NCI-H2196 (cell line): ENCODE data around the gene DEFB112.

Source experiments
- DNase-seq: peaks from one replicate; lab custom pipeline; 2025; ENCODE audit not compliant: unreplicated experiment; lab: John Stamatoyannopoulos, UW

The DEFB112 gene

GRCh38 chr6:50049829-50050228 lies at the start of gene DEFB112:
Gene DEFB112, minus strand, starts transcription at chr6:50049929. Its CDS starts 60 bp downstream, at chr6:50049869.
- no peak for DNase-seq

- DNase-seq: no peak
Measured at GRCh38 chr6:50098641-50098993, 48.9 kb upstream of the DEFB112 start.

- DNase-seq: no peak
Measured at GRCh38 chr6:50097966-50098640, 48.4 kb upstream of the DEFB112 start.

GRCh38 chr6:50096296-50096695 lies 46.6 kb upstream of the DEFB112 start:
- DNase-seq: no peak

GRCh38 chr6:50093938-50094272 lies 44.2 kb upstream of the DEFB112 start:
- DNase-seq: no peak

GRCh38 chr6:50093116-50093937 lies 43.6 kb upstream of the DEFB112 start:
- no peak for DNase-seq

GRCh38 chr6:50091641-50092040 lies 41.9 kb upstream of the DEFB112 start:
- DNase-seq: no peak

- DNase-seq: no peak
Measured at GRCh38 chr6:50089911-50090310, 40.2 kb upstream of the DEFB112 start.

GRCh38 chr6:50087231-50087954 lies 37.7 kb upstream of the DEFB112 start:
- no peak for DNase-seq

GRCh38 chr6:50077385-50077784 lies 27.7 kb upstream of the DEFB112 start:
- no peak for DNase-seq

GRCh38 chr6:50076431-50076830 lies 26.7 kb upstream of the DEFB112 start:
- DNase-seq: no peak

- DNase-seq: no peak
Measured at GRCh38 chr6:50071921-50072320, 22.2 kb upstream of the DEFB112 start.

- DNase-seq: no peak
Measured at GRCh38 chr6:50070101-50070500, 20.4 kb upstream of the DEFB112 start.

GRCh38 chr6:50062051-50062450 lies 12.3 kb upstream of the DEFB112 start:
- DNase-seq: no peak

GRCh38 chr6:50056242-50056641 lies 6.5 kb upstream of the DEFB112 start:
- DNase-seq: no peak

- DNase-seq: no peak
Measured at GRCh38 chr6:50047026-50047425, 2.7 kb downstream of the DEFB112 start.

GRCh38 chr6:50030777-50031562 lies 18.8 kb downstream of the DEFB112 start:
- DNase-seq: peak; percentile 33

- DNase-seq: no peak
Measured at GRCh38 chr6:50030350-50030749, 19.4 kb downstream of the DEFB112 start.

- no peak for DNase-seq
Measured at GRCh38 chr6:50025258-50025657, 24.5 kb downstream of the DEFB112 start.

GRCh38 chr6:50021894-50022293 lies 27.8 kb downstream of the DEFB112 start, which contains the start of gene DEFB110:
Gene DEFB110, minus strand, starts transcription at chr6:50021994. Its CDS starts 59 bp downstream, at chr6:50021935.
- DNase-seq: no peak

GRCh38 chr6:50007819-50008218 lies 41.9 kb downstream of the DEFB112 start:
- no peak for DNase-seq
